Ishikawa (cell line): ENCODE results near the gene PGBD5.

Source experiments
- CEBPB ChIP-seq: IDR thresholded peaks from 2 replicates; pipeline ENCODE4 v1.6.1; 2012
- CREB1 ChIP-seq: IDR thresholded peaks from 2 replicates; pipeline ENCODE4 v1.6.1; 2012; ENCODE audit warnings: low read depth
- EP300 ChIP-seq: IDR thresholded peaks from 2 replicates; pipeline ENCODE4 v1.6.1; 2012; ENCODE audit warnings: borderline replicate concordance
- FOXM1 ChIP-seq: IDR thresholded peaks from 2 replicates; pipeline ENCODE4 v1.6.1; 2012; ENCODE audit warnings: low read depth, borderline replicate concordance
- NFIC ChIP-seq: IDR thresholded peaks from 2 replicates; pipeline ENCODE4 v1.6.1; 2012
- RAD21 ChIP-seq: IDR thresholded peaks from 2 replicates; pipeline ENCODE4 v1.6.1; 2012; ENCODE audit warnings: low read depth
- TAF1 ChIP-seq: IDR thresholded peaks from 2 replicates; pipeline ENCODE4 v1.6.1; 2012; ENCODE audit warnings: low read depth, mild to moderate bottlenecking
- TCF12 ChIP-seq: IDR thresholded peaks from 2 replicates; pipeline ENCODE4 v1.6.1; 2012; ENCODE audit warnings: low read depth
- TEAD4 ChIP-seq: IDR thresholded peaks from 2 replicates; pipeline ENCODE4 v1.6.1; 2012
- YY1 ChIP-seq: IDR thresholded peaks from 2 replicates; pipeline ENCODE4 v1.6.1; 2012; ENCODE audit warnings: low read depth
- ZBTB7A ChIP-seq: IDR thresholded peaks from 2 replicates; pipeline ENCODE4 v1.6.1; 2012; ENCODE audit warnings: low read depth
- TF ChIP-seq, protein P1 (sequence below): IDR thresholded peaks from 2 replicates; pipeline ENCODE4 v1.6.1; 2012; ENCODE audit warnings: low read depth, mild to moderate bottlenecking
- TF ChIP-seq, protein P2 (sequence below): IDR thresholded peaks from 2 replicates; pipeline ENCODE4 v1.6.1; 2012
- TF ChIP-seq, protein P3 (sequence below): IDR thresholded peaks from 2 replicates; pipeline ENCODE4 v1.6.1; 2012

The PGBD5 gene

DNA sequence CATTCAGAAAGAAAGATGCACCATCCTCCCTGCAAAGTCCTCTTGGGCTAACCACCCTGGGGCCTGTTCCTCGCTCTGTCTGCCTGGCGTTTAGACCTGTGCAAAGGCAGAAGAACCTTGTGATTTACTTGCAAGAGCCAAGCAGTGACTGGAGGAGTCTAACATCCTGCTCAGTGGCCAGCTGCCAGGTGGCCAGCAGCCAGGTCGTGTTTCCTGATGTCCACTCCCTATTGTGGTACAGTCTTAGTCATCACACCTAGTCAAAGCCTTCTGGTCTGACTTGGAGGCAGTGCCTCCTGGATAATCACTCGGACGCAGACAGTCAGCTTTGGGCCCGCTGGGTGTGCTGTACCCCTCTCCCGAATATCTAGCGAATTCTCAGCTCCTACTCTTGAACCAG is 118.1 kb downstream of the PGBD5 start:
- no peak for TF ChIP-seq TAF1
- TF ChIP-seq RAD21 = 0 out of 2 replicates have a peak, but pooled peaks have one; percentile 10
- TF ChIP-seq, protein P1, sequence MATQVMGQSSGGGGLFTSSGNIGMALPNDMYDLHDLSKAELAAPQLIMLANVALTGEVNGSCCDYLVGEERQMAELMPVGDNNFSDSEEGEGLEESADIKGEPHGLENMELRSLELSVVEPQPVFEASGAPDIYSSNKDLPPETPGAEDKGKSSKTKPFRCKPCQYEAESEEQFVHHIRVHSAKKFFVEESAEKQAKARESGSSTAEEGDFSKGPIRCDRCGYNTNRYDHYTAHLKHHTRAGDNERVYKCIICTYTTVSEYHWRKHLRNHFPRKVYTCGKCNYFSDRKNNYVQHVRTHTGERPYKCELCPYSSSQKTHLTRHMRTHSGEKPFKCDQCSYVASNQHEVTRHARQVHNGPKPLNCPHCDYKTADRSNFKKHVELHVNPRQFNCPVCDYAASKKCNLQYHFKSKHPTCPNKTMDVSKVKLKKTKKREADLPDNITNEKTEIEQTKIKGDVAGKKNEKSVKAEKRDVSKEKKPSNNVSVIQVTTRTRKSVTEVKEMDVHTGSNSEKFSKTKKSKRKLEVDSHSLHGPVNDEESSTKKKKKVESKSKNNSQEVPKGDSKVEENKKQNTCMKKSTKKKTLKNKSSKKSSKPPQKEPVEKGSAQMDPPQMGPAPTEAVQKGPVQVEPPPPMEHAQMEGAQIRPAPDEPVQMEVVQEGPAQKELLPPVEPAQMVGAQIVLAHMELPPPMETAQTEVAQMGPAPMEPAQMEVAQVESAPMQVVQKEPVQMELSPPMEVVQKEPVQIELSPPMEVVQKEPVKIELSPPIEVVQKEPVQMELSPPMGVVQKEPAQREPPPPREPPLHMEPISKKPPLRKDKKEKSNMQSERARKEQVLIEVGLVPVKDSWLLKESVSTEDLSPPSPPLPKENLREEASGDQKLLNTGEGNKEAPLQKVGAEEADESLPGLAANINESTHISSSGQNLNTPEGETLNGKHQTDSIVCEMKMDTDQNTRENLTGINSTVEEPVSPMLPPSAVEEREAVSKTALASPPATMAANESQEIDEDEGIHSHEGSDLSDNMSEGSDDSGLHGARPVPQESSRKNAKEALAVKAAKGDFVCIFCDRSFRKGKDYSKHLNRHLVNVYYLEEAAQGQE = no peak
- TF ChIP-seq TCF12 = peak; percentile 45; the same call in 1 of the 2 replicates
- no peak for TF ChIP-seq YY1
- TF ChIP-seq TEAD4 = 0 out of 2 replicates have a peak, but pooled peaks have one; percentile 10
- TF ChIP-seq NFIC = peak; percentile 98
- no peak for TF ChIP-seq CREB1
- TF ChIP-seq EP300 = 0 out of 2 replicates have a peak, but pooled peaks have one; percentile 38
- TF ChIP-seq, protein P2, sequence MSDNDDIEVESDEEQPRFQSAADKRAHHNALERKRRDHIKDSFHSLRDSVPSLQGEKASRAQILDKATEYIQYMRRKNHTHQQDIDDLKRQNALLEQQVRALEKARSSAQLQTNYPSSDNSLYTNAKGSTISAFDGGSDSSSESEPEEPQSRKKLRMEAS = peak; percentile 73
- TF ChIP-seq ZBTB7A = no peak

DNA sequence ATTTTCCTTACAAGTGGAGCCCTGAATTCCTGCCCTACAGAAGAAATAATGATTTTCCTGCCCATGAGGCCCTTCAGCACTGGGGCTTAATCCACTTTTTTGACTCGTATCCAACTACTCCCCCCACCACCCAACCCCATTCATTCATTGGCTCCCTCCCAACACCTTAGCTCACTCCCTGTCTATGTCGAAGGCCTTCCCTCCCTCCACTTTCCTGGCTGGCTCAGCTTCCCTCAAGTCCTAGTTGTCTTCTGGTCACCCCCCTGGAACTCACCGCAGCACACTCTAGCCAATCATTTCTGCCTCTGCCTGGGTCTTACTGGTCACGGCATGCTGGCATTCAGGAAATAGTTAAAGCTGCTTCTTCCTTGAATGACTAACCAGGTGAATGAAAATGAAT is 118.9 kb downstream of the PGBD5 start:
- TF ChIP-seq, protein P2 = no peak
- no peak for TF ChIP-seq YY1
- no peak for TF ChIP-seq CEBPB
- peak; percentile 71 for TF ChIP-seq NFIC
- TF ChIP-seq, protein P1 = no peak
- TF ChIP-seq CREB1 = no peak

DNA sequence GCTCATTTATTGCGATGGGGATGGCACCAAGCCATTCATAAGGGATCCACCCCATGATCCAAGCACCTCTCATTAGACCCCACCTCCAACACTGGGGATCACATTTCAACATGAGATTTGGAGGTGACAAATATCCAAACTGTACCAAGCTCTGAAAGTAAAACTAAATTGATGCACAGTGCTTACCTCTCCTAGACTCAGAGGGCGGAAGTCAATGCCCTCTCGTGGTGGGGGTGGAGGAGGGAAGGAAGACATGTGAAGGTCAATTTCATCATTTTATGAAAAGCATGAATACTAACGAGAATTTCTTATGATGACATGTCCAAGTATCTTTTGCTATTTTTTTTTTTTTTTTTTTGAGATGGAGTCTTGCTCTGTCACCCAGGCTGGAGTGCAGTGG is 120.0 kb downstream of the PGBD5 start:
- no peak for TF ChIP-seq ZBTB7A
- TF ChIP-seq FOXM1 = no peak
- no peak for TF ChIP-seq TCF12
- TF ChIP-seq TEAD4 = no peak
- TF ChIP-seq NFIC = no peak
- TF ChIP-seq, protein P3, sequence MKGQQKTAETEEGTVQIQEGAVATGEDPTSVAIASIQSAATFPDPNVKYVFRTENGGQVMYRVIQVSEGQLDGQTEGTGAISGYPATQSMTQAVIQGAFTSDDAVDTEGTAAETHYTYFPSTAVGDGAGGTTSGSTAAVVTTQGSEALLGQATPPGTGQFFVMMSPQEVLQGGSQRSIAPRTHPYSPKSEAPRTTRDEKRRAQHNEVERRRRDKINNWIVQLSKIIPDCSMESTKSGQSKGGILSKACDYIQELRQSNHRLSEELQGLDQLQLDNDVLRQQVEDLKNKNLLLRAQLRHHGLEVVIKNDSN = no peak
- TF ChIP-seq YY1 = no peak
- no peak for TF ChIP-seq EP300
- TF ChIP-seq RAD21 = no peak

DNA sequence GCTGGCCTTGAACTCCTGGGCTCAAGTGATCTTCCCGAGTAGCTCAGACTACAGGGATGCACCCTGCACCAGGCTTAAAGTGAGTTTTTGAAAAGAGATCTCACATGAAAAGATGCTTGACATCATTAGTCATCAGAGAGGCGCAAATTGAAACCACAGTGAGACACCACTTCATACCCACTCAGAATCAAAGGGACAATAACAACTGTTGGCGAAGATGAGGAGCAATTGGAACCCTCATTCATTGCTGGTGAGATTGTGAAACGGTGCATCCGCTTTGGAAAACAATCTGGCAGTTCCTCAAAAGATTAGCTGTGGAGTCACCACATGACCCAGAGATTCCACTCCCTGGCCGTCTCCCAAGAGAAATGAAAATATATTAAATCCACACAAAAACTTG is 122.3 kb downstream of the PGBD5 start:
- TF ChIP-seq, protein P2 = no peak
- TF ChIP-seq CREB1 = no peak
- TF ChIP-seq FOXM1 = no peak
- TF ChIP-seq CEBPB = no peak
- TF ChIP-seq EP300 = no peak
- TF ChIP-seq, protein P3 = no peak
- TF ChIP-seq RAD21 = no peak
- TF ChIP-seq, protein P1 = no peak
- no peak for TF ChIP-seq TCF12

DNA sequence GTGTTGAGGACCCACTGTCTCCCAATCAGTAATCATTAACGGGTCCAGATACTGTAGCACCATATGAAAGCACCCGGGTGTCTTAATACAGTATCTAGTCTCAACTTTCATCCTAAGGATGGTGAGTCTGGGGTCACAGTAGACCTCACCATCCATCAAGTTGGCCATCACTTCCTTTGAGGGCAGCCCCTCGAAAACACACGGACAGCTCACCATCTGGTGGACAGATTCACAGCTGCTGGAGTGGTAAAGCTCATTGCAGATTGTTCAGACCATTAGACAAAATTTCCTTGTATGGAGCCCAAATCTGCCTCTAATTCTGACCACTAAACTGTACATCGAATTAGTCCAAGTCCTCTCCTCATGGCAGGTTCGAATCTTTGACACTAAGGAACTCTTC is 123.1 kb downstream of the PGBD5 start:
- TF ChIP-seq CEBPB (no peak), FOXM1 (no peak), NFIC (no peak)
